Stimulated activated CD4-positive, alpha-beta T cell treated with anti-CD3 and anti-CD28 coated beads, Interleukin-1b, Interleukin-23, amount 100 ng/mL, for 1 hour (primary cell): ENCODE data around the gene MYD88.
A peak's percentile ranks its signal among the peaks of the same experiment; 100 is the strongest.

Source experiments
- DNase-seq, 2 donors: peaks; one replicate each; pipeline ENCODE4 v3.0.0-alpha.2; 2020; ENCODE audit warnings: low read depth in 2 of 2

Gene MYD88

GRCh38 chr3:38165722-38166387 is 27.4 kb downstream of the MYD88 start:
- DNase-seq, result peak in 1 of 2 donors; percentile 6

DNA sequence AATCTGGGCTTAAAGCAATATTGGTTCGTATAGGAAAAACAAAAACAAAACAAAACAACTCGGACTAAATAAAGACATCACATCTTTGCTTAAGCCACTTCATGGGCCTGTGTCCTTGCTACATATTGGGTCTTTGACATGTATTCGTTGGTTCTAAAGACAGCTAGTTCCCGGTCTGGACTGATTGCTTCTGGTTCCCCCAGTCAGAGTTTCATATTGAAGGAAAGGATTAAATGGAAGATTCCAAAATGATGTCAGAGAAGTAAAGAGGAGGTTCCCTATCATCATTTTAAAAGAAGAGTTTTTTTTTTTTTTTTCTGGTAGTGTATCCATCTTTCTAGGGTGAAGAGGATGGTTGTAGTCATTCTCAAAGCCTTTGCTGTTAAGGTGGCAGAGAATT is 29.1 kb downstream of the MYD88 start:
- no peak for DNase-seq

DNA sequence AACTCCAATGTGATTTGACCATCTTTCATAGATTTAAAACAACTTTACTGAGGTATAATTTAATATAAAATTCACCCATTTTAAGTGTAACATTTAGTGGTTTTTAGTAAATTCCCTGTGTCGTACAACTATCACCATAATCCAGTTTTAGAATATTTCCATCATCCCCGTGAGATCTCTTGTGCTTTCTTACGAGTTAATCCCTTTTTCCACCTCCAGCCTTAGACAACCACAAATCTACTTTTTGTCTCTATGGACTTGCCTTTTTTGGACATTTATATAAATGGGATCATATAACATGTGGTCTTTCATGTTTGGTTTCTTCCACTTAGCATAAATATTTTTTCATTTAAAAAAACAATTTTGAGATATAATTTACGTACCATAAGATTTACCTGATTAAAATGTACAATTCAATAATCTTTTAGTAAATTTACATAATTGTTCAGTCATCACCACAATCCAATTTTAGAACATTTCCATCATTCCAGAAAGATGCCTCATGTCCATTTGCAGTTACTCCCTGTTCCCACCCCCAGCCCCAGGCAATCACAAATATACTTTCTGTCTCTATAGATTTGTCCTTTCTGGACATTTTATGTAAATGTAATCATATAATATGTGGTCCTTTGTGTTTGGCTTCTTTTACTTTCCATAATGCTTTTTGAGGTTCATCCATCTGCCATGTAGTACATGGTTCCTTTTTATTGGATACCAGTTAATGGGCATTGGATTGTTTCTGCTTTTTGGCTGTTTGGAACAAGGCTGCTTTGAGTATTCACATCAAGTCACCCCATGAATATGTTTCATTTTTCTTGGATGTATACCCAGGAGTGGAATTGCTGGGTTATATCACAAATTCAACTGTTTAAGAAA is 29.9 kb downstream of the MYD88 start:
- no peak for DNase-seq

DNA sequence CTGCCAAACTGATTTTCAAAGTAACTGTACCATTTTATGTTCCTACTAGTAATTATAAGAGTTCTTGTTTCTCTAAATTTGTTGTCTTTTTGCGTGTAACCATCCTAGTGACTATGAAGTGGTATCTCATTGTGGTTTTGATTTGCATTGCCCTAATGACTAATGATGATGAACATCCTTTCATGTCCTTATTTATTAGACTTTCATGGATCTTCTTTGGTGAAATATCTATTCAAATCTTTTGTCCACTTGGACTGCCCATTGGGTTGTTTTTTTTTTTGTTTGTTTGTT is 30.5 kb downstream of the MYD88 start:
- no peak for DNase-seq

GRCh38 chr3:38170722-38171121 is 32.3 kb downstream of the MYD88 start:
- DNase-seq, result no peak

GRCh38 chr3:38171622-38172021 is 33.2 kb downstream of the MYD88 start:
- DNase-seq, result no peak

DNA sequence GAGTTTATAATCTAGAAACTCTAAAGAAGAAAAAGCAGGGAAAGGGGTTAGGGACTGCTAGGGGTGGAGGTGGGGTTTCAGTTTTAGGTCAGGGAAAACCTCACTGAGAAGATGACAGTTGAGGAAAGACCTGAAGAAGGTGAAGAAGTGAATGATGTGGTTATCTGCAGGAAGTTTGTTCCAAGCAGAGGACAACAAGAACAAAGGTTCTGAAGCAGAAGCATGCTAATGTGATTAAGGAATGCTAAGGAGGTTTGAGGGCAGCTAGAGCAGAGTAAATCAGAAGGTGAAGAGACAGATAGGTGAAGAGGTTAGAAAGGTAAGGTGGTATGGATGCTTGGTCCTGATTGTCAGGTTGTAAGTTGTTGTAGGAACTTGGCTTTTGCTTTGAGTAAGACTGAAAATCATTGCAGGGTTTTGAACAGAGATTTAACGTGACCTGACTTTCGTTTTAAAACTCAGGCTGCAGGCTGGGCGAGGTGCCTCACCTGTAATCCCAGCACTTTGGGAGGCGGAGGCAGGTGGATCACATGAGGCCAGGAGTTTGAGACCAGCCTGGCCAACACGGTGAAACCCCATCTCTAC is 35.5 kb downstream of the MYD88 start:
- DNase-seq, result no peak

DNA sequence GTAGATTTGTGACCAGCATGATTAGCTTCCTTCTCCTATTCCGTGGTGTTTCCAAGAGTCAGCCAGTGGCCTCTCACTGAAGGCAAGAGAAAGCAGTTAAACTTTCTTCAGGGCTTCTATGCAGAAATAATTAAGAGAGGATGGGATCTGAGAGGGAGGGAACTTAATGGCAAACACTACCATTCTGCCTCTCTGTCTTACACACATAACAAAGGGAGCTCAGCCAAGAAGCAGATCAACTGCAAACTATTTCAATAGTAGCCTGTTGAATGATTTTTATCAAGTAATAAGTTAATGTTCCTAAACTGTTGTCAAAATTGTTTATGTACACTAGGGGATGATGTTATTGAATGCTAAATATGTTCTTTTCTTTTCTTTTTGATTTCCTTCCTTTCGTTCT is 38.7 kb downstream of the MYD88 start:
- no peak for DNase-seq

- no peak for DNase-seq
Measured at GRCh38 chr3:38186781-38187180, 48.3 kb downstream of the MYD88 start.

- DNase-seq, result no peak
Measured at GRCh38 chr3:38190481-38190881, 52.0 kb downstream of the MYD88 start.
